NCI-H2196 (cell line): ENCODE measurements around the gene SRSF3.
A peak's percentile ranks its signal among the peaks of the same experiment; 100 is the strongest.
"Not testable (repeated sequence)": the region's sequence is repeated elsewhere in the genome, so short reads cannot be mapped to it uniquely, and the experiment has no call there.

Experiments used
- DNase-seq: peaks from one replicate; lab custom pipeline; 2025; ENCODE audit not compliant: unreplicated experiment; lab: John Stamatoyannopoulos, UW

SRSF3 gene

DNA sequence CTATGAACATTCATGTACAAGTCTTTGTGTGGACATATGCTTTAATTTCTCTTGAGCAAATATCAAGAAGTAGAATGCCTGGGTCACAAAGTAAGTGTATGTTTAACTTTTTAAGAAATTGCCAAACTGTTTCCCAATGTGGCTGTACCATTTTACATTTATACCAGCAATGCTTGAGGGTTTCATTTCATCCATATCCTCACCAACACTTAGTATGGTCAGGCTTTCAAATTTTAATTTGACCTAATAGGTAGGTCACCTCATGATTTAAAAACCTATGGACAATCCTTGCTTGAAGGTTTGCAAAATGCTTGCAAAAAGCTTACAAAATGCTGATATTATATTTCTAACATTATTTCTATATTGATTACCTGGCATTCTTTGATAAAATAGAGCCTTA, 19.5 kb upstream of the SRSF3 start:
- no peak for DNase-seq

DNA sequence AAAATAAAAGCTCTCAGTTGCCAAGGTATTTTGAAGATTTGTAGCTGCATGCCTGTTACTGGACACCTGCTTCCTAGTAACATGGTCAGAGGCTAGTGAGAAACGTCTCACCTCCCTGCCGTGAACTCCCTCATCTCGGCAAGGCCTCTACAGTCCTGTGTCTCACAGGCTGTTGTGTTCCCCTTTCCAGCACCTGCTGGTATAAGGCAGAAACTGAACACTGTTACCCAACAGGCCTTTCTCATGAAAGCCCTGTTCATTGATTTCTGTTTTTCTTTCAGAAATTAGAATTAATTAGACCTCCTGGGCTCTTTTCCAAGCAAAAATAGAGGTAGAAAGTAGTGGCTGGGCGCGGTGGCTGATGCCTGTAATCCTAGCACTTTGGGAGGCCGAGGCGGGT, 17.6 kb upstream of the SRSF3 start:
- DNase-seq = no peak

DNA sequence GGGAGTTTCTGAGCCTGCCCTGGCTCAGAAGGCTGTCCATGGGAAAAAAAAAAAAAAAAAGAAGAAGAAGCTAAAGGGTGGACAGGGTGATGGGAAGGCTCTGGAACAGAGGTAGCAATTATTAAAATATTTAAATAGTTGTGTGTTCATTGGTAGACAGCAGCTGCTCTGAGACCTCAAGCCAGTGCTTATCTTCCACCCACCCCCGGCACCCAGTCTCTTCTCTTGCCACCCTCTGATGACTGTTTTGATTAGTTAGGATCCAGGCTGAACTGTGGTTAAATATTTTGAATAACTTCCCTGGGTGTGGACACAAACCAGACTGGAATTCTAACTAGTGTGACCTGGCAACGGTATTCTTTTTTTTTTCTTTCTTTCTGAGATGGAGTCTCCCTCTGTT, 16.9 kb upstream of the SRSF3 start:
- no peak for DNase-seq

DNA sequence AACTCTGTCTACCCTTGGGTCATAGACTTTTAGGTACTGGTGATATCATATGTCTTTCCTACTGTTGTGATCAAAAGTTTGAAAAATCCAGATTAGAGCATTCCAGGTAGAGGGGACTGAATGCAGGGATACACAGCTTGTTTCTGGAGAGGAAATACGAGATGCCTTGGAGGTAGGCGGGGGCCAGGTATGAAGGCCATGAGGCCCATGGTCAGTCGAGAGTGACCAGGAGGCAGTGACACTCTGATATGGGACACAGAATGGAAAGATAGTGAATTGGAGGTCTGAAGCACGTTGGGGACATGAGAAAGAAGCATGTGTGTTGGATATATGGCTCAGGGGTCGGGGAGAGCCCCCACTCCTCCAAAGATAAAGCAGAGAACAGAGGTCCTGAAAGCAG, 16.1 kb upstream of the SRSF3 start:
- no peak for DNase-seq

DNA sequence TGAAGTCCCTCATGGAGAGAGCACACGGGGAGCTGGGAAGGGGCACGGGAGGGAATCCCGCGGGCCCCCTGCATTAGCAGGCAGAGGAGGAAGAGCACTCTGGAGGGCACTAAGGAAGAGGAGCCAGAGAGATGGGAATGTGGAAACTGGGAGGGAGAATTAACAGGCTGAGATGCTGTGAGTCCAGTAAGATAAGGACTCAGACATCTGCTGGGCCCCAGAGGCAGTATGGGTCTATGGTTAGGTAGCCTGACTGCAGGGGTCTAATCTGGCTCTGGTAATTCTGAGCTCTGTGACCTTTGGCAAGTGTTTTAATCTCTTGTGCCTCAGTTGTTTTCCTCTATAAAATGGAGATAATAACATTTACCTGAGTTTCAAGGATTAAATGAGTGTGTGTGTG, 15.7 kb upstream of the SRSF3 start:
- no peak for DNase-seq

DNA sequence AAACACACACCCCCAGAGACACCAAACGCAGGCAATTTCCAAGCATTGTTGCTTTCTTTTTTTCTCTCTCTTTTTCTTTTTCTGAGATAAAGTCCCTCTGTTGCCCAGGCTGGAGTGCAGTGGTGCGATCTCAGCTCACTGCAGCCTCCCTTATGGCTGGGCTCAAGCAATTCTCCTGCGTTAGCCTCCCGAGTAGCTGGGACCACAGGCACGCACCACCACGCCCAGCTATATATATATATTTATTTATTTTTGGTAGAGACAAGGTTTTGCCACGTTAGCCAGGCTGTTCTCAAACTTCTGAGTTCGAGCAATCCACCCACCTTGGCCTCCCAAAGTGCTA, 14.0 kb upstream of the SRSF3 start:
- no peak for DNase-seq

DNA sequence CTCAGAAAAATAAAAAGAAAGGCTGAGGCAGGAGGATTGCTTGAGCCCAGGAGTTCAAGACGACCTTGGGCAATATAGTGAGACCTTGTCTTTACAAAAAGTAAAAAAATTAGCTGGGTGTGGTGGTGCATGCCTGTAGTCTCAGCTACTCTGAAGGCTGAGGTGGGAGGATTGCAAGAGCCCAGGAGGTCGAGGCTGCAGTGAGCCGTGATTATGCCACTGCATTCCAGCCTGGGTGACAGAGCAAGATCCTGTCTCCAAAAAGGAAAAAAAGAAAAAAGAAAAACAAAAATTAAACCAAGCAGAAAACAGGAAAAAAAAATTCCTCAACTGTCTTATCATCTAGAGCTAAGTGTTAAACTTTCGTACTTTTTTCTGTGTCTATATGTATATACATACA, 12.4 kb upstream of the SRSF3 start:
- DNase-seq = no peak

DNA sequence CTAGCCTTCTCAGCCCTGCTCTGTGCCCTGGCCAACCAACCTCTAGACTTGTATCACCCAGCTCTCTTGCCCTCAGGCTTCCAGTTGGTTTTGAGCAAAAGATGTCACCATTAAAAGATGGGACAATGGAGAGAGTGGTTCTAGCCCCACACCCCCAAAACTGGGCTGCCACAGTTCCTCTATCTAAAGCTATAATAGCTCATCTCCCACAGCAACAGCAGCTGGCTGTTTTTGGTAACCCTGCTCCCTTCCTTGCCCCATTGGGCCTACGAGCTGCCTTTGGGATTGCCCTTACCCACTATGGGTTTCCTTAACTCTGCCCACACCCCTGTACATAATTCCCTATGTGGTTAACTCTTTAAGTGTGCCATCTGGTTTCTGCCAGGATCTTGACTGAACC, 7.6 kb upstream of the SRSF3 start:
- no peak for DNase-seq

DNA sequence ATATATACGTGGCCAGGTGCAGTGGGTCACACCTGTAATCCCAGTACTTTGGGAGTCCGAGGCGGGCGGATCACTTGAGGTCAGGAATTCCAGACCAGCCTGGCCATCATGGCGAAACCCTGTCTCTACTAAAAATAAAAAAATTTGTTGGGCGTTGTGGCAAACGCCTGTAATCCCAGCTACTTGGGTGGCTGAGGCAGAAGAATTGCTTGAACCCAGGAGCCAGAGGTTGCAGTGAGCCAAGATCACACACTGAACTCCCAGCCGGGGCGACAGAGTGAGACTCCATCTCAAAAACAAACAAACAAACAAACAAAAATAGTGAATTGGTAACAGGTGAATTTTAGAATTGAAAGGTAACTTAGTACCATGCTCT, 5.1 kb upstream of the SRSF3 start:
- DNase-seq = not testable (repeated sequence)

DNA sequence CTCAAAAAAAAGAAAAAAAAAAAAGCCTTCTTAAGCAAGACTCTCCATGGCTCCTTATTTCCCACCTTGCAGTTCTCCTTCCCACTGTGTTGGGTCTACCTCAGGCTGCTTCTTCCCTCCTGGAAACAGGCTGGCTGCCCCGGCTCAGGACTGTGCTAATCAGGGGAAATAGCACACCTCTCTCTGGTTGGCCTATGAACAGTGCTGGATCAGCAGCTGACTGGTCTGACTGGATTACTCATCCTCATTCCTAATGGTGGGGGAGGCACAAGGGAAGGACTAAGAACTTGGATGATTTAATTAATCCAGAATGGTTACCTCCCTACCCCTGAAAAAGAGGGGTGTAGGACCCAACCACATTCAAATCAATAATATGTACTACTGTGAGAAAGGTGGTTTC, 3.9 kb upstream of the SRSF3 start:
- no peak for DNase-seq

DNA sequence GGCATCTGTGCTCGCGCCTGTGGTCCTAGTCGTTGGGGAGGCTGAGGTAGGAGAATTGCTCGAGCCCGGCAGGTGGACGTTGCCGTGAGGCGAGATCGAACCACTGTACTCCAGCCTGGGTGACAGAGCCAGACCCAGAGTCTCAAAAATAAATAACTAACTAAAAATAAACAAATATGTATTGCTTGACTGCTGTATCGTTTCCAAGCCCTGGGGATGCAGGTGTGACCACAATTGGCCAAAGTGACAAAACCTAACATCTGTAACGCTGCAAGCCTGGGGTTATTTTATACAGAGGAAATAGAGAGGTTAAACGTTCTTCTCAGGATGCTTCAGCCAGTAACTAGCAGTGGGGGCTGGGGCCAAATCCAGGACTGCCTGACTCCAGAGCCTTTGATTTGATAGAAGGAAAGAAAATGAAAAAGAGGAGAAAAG, 1.9 kb upstream of the SRSF3 start:
- no peak for DNase-seq

DNA sequence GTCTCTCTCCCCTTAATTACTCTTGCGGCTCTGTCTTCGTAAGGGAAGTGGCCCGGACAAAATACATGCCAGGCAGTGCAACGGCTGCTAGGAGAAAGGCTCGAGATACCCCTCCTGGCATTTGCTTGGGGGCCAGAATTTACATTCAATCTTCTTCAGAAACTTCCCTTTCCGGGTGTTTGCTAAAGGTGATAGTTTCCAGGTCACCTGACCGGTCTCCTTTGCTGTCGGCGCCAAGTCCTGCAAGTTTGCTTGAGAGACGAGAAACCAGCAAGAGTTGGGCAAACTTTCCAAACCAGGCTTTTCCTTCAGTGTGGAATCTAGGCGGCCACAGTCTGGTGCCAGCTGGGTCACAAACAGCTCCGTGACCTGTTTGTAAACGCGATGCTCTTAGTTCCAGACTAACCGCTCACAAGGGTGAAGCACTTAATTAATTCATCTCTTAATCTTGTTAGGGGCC, 563 bp upstream of the SRSF3 start:
- DNase-seq = peak; percentile 71

DNA sequence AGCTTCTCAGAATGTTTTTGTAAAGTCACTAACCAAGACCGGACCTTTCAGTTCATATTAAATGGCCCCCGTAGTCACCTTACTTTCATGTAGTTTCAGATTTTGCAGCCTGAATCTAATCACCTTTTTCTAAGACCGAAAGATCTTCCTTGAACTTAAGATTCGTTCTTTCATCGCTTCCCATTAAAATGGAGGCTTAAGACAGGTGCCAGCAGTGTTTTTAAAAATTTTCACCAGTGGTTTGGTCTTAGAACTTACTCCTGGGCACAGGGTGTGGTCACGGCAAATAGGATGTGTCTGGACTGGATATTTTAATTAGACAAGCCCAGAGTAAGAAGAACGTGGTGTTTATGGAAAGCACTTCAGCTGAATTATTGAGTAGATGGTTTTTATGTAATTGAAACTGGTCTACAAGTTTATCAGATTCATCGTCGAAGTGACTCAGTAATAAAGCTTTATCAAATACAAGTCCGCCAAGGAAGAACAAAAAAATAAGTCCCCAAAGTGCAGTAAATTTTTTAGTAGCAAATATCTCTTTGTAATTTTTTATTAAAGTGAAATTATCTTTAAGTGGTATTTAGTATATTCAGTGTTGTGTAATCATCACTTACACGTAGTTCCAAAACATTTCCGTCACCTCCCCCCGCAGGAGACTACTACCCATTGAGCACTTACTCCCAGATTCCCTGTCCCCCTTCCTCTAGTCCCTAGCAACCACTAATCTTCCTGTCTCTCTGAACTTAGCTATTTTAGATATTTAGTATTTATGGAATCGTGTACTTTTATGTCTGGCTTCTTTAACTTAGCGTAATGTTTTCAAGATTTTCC, 868 bp downstream of the SRSF3 start:
- peak; percentile 28 for DNase-seq

DNA sequence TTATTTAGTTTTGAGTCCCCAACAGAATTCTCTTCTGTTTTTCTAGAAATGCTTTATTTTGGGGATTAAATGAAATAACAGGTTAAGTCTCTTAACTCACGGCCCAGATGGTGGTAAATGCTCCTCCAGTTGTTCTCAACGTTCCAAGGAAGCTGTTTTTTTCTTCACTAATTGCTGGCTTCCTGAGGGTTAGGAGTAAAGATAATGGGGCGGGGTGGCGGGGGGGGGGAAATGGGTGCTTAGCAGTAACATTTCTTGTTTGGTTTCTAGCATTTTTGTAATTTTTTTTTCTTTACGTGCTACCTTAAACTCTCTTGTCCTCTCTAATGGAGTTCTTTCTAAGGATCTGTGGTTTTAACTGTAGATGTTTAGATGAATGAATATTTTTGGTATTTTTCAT, 2.2 kb downstream of the SRSF3 start:
- no peak for DNase-seq

DNA sequence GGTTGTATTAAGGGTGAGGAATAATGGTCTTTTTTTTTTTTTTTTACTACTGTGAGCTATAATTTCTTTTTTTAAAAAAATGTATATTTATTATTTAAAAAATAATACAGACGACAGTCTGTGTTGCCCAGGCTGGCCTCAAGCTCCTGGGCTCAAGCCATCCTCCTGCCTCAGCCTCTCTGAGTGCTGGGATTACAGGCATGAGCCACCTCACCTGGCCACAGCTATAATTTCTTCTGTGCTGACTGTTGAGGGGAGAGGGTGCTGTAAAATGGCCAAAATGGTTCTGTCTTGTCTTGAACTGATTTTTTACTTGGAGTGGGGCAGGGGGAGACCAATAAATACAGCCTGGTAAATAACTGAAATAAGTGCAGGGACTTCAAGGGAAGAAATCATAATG, 3.6 kb downstream of the SRSF3 start:
- DNase-seq = no peak

DNA sequence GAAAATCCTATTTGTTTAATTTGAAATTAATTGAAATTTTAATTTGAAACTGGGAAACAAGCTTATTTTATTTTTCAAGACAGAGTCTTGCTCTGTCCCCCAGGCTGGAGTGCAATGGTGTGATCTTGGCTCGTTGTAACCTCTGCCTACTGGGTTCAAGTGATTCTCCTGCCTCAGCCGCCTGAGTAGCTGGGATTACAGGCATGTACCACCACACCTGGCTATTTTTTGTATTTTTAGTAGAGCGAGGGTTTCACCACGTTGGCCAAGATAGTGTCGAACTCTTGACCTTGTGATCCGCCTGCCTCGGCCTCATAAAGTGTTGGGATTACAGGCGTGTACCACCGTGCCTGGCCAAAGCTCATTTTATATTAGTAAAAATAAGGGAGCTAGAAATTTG, 4.2 kb downstream of the SRSF3 start:
- no peak for DNase-seq

DNA sequence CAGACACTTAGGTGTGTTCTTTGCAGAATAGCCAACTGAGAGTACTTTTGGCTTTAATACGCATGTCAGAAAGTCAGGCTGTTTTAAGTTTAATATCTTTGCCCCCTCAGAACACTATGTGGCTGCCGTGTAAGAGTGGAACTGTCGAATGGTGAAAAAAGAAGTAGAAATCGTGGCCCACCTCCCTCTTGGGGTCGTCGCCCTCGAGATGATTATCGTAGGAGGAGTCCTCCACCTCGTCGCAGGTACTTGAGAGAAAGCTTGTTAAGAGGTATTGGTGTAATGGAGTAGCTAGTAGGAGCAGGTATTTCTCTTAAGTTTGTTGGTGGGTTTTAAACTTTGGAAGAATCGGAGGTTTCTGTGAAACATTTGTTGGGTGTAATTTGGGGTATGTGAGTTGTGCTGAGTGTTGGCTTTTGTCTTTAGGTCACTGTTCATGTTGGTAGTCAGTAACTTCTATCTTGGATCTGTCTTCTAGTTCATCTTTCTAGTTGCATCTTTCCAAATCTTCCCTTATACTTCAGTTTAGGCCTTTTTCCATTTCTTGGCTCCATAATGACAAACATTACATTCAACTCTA, 4.7 kb downstream of the SRSF3 start:
- DNase-seq = no peak

DNA sequence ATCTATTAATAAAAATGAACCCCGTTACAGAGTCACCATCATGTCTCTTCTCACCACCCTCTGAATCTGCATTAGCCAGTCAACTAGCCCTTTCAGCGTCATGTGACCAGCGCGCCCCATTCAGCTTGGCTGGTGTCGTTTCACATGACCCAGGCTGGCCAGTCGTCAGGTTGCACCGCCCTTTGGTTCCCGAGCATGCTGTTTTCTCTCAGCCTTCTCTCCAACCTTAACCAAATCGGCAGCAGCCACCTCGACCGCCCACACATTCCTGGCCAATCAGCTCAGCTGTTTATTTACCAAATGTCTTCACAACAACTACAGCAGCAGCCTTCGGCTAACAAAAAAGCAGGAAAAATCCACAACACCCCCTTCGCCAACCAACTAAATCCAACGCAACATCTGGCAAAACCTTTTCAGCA, 5.6 kb downstream of the SRSF3 start:
- no peak for DNase-seq

DNA sequence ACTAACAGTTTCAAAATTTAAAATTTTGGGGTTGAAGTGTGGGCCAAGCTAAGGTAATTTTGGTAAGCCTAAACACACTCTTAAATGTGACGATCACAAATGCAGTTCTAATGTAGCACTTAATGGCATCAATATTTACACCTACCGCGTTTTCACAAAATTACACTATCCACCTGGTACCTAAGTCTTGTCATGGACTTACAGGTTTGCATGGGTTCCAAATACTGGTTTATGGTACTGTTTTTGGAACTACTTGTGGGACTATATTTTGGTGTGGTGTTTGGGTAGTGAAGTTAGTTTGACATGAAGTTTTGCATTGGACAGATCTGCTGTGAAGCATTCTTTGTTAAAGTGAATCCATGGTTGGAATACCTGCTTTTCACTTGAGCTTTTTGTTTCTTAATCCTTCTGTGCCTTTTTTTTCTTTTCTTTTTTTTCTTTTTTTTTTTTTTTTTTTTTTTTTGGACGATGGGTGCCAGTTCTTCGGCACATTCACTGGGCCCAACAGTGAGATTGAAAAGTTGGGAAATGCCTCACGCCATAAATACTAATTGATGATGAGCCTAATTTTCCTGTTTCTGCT, 6.5 kb downstream of the SRSF3 start:
- no peak for DNase-seq

DNA sequence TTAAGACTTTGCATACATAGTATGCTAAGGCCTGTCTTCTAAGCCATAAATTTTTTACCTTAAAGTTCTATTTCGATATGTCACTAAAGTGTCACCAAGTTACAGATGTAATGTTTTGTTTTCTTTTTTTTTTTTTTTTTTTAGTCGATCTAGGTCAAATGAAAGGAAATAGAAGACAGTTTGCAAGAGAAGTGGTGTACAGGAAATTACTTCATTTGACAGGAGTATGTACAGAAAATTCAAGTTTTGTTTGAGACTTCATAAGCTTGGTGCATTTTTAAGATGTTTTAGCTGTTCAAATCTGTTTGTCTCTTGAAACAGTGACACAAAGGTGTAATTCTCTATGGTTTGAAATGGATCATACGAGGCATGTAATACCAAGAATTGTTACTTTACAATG, 7.7 kb downstream of the SRSF3 start:
- not testable (repeated sequence) for DNase-seq

DNA sequence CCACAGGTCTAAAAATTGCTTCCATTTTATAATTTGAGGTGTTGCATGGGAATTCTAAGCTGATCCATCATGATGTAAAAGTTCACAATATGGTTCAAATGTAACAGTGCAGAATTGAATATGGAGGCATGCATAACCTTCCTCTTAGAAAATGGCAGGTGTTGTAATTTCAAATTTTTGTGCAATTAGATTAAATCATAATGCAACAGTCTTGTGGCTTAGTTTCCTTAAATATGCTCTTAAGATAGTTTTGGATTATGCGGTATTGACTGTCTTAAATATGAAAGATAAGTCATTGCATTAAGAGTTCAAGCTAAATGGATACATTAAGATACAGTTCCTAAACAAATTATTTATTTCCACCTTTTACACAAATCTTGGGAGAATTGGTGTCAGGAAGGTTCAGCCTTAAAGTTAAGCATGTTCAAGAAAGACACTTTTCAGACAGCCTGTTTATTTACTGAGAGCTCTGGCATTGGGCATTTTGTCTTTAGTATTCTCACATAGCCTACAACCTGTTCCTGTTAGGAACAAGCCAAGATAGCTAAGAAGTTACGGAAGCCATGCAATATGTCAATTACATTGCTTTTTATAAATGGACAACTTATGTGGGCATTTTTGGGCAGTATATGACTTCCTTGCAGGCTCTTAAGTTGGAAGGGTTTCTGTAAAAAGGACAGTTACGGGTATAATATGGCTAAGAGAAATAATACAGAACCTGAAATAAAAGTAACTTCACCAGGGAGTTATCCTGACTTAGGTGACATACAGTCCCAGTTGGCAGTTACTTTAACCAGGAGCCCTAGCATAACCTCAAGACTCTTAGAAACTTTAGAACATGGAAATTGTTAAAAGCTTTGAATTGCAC, 9.3 kb downstream of the SRSF3 start:
- DNase-seq = no peak
